ENCODE results near the gene ACTR3.

GRCh38 chr2:113873867-113874266, 16.0 kb upstream of the ACTR3 start:
- no peak for TF ChIP-seq CHD1 (IDR thresholded peaks at IDR 0.05; ENCODE audit: low read depth, low read length)
- no peak for TF ChIP-seq BRCA1 (IDR thresholded peaks at IDR 0.05; ENCODE audit: low read depth, low read length)
- no peak for TF ChIP-seq MAFK (IDR thresholded peaks at IDR 0.05; ENCODE audit: low read depth, low read length)
- TF ChIP-seq RAD21 (IDR thresholded peaks at IDR 0.05 in 1 of 2, conservative IDR thresholded peaks at IDR 0.05 in 1 of 2; ENCODE audit: low read depth in 2 of 2, low read length in 2 of 2) = no peak
- TF ChIP-seq CTCF (IDR thresholded peaks at IDR 0.05; ENCODE audit: control extremely low read depth in 1 of 3, insufficient read depth in 1 of 3, low read depth in 1 of 3, low read length in 3 of 3) = no peak
- TF ChIP-seq HDAC2 (IDR thresholded peaks at IDR 0.05; ENCODE audit: borderline replicate concordance in 1 of 2, low read depth in 2 of 2, low read length in 2 of 2) = no peak
- TF ChIP-seq EZH2 (IDR thresholded peaks at IDR 0.05; ENCODE audit: low read depth, low read length, severe bottlenecking) = no peak
- TF ChIP-seq CHD2 (IDR thresholded peaks at IDR 0.05; ENCODE audit: low read length) = no peak
